GM12892 (cell line): ENCODE data around the gene NSUN6.

Experiments used
- POLR2A ChIP-seq: IDR thresholded peaks from 2 replicates; pipeline ENCODE4 v1.6.1; 2011; ENCODE audit warnings: low read depth, low read length, control low read depth
- TAF1 ChIP-seq: IDR thresholded peaks from 2 replicates; pipeline ENCODE4 v1.6.1; 2011; ENCODE audit warnings: low read depth, mild to moderate bottlenecking, control low read depth, low read length, borderline replicate concordance

DNA sequence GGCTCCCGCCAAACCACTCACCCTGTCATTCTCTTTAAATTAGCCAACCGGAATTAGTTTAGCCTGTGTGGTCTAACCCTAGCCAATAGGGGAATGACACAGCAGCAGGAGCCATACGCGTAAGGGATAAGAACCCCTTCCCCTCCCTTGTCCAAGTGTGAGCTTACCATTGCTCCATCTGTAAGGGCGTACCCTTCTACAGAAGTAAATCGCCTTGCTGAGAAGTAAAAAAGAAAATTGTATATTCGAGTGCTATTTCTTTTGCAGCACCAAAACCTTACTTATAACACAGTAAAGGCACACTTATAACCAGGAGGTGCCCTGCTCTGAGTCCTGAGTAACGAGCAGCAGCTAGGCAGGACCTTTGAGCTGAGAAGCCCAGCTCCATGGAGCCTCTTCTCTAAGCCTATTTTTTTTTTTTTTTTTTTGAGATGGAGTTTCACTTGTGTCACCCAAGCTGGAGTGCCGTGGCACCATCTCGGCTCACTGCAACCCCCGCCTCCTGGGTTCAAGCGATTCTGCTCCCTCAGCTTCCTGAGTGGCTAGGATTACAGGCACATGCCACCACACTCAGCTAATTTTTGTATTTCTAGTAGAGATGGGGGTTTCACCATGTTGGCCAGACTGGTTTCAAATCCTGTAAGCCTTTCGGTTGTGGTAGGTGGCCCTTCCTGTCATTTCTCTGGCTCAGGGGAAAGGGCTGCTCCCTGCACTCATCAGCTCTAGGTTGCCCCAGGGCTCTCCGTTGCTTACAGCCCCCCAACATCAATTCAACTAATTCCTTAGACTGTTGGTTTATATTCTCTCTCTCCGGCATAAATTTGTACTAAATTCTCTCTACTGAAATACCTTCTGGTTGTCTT lies 73.3 kb downstream of the NSUN6 start:
- TF ChIP-seq POLR2A, result no peak
- TF ChIP-seq TAF1, result no peak
